ENCODE results near the gene UBR7. TPM values are rescaled to one million over a fixed set of nuclear protein-coding genes. Genes with fewer than 3 reads are reported as not detected.

Gene UBR7
- total RNA-seq, 1 donor from 2014 or later: 7.9 TPM

DNA sequence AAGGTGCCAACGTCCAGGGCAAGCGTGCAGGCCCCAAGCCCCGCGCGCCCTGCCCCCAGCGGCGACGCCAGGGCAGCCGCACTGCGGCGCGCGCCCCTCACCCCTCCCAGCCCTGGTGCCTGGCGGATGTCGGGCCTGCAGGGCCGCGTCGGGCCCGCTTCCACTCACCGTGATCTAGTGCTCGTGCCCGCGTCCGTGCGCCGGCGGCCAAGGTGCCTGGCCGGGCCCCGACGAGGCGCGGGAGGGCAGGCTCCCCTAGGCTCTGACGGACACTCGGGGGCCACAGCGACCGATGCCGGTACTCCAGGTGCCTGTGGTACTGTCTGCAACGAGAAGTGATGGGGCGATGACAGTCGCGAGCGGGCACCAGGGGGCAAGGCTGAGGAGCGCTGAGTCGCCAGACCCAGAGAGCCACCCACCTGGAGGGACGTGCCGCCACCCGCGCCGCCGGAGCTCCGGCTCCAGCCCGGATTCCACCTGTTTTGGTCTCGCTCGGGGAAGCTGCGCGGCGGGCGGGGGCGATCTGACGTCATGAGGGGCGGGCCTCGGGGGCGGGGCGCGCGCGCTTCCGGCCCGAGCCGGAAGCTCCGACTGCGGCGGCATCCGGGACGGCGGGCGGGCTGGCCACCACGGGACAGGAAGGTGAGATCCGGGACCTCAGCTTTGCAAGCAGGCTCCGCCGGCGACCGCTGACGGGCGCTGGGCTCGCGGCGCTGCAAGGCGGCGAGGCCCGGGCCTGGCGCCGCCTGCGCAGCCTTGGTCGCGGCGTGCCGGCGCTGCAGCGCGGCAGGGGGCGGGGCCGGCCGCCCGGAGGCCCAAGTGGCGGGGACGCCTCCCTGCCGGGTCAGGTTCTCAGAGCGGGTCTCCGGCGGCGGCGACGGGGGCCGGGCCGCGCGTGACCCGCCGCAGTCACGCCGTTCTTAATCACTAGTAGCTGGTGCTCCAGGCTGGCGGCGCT, 22.4 kb upstream of the UBR7 start, which contains the start of the genes LYSET and MOAP1:
LYSET (plus strand) TSS at position 927 of the 958 bp plus-strand sequence. CDS start 89 bp downstream, outside the sequence.
MOAP1 (minus strand) TSS at position 507 of the 958 bp plus-strand sequence. CDS start 655 bp downstream, outside the sequence.
- TF ChIP-seq, protein P1, sequence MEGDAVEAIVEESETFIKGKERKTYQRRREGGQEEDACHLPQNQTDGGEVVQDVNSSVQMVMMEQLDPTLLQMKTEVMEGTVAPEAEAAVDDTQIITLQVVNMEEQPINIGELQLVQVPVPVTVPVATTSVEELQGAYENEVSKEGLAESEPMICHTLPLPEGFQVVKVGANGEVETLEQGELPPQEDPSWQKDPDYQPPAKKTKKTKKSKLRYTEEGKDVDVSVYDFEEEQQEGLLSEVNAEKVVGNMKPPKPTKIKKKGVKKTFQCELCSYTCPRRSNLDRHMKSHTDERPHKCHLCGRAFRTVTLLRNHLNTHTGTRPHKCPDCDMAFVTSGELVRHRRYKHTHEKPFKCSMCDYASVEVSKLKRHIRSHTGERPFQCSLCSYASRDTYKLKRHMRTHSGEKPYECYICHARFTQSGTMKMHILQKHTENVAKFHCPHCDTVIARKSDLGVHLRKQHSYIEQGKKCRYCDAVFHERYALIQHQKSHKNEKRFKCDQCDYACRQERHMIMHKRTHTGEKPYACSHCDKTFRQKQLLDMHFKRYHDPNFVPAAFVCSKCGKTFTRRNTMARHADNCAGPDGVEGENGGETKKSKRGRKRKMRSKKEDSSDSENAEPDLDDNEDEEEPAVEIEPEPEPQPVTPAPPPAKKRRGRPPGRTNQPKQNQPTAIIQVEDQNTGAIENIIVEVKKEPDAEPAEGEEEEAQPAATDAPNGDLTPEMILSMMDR (IDR thresholded peaks at IDR 0.05; ENCODE audit: insufficient read depth, low read length, severe bottlenecking): peak; percentile 18
- FAIRE-seq (no peak), DNase-seq (ENCODE audit: low read depth) (peak; percentile 69)

DNA sequence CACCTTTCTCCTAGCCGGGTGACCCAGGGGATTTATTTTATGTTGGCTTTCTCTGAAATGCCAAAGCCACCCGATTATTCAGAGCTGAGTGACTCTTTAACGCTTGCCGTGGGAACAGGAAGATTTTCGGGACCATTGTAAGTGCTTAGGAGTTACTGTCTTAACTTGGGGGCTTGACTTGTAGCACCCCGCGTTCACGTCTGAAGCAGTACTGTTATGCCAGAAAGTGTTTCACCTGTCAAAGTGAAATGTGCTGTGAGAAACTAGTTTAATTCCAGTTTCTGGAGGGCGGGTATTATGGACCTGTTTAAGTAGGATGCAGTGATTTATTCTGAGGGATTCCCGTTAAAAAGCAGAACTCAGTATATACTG, 21.7 kb upstream of the UBR7 start:
- peak overlapping the region; percentile 81 for H3K4me3 ChIP-seq (ENCODE audit: low read depth, low read length)
- peaks cover 4% of the 10 kb centered on the region for H3K36me3 ChIP-seq (ENCODE audit: control insufficient read depth, insufficient read depth, low read length)
- DNase-seq (ENCODE audit: low read depth) (no peak), FAIRE-seq (no peak)
- H3K27me3 ChIP-seq (ENCODE audit: control insufficient read depth, insufficient read depth, low read length): no peaks in the 10 kb centered on the region
- TF ChIP-seq, protein P1 (IDR thresholded peaks at IDR 0.05; ENCODE audit: insufficient read depth, low read length, severe bottlenecking): no peak

More for the DNA sequence above, 22.4 kb upstream of the UBR7 start, which contains the start of the genes LYSET and MOAP1:
- H3K36me3 ChIP-seq (ENCODE audit: control insufficient read depth, insufficient read depth, low read length): peaks cover 4% of the 10 kb centered on the region
- H3K27me3 ChIP-seq (ENCODE audit: control insufficient read depth, insufficient read depth, low read length): no peaks in the 10 kb centered on the region
- peak within 1 kb of the TSS; percentile 81 for H3K4me3 ChIP-seq (ENCODE audit: low read depth, low read length)

DNA sequence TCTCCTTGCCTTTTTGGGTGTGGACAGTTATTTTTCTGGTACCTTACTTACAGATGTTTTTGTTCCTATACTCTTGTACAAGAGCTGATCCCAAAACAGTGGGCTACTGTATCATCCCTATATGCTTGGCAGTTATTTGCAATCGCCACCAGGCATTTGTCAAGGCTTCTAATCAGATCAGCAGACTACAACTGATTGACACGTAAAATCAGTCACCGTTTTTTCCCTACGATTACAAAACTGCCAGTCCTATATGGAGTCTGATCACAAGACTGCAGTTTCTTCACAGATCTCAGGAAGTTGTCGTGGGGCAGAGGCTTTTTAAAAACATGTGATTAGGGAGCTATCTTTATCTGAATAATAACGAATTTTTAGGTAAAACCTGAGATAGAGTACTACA, 20.6 kb upstream of the UBR7 start:
- H3K36me3 ChIP-seq (ENCODE audit: control insufficient read depth, insufficient read depth, low read length): peaks cover 4% of the 10 kb centered on the region
- FAIRE-seq (no peak), DNase-seq (ENCODE audit: low read depth) (peak; percentile 23)
- H3K27me3 ChIP-seq (ENCODE audit: control insufficient read depth, insufficient read depth, low read length): no peaks in the 10 kb centered on the region
- TF ChIP-seq, protein P1 (IDR thresholded peaks at IDR 0.05; ENCODE audit: insufficient read depth, low read length, severe bottlenecking): no peak
- H3K4me3 ChIP-seq (ENCODE audit: low read depth, low read length): no peak overlapping the region

DNA sequence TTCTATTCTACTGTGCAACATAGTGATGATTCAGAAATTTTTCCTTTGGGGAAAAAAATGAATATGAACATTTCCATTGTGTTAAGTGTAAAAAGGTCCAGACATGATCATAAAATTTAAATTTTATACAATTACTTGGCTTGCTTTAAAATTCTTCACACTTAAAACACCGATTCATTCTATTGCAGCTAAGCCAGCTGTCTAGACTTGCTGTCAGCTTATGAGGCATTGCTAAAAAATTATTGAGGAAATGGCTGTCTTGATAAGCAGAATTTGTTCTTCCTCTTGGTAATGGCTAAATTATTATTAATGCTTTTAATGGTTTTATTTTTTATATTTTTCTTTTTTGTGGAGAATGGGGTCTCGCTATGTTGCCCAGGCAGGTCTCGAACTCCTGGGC, 20.1 kb upstream of the UBR7 start:
- H3K4me3 ChIP-seq (ENCODE audit: low read depth, low read length): no peak overlapping the region
- peak; percentile 68 for DNase-seq (ENCODE audit: low read depth)
- no peaks in the 10 kb centered on the region for H3K27me3 ChIP-seq (ENCODE audit: control insufficient read depth, insufficient read depth, low read length)
- FAIRE-seq: no peak
- TF ChIP-seq, protein P1 (IDR thresholded peaks at IDR 0.05; ENCODE audit: insufficient read depth, low read length, severe bottlenecking): no peak
- peaks cover 4% of the 10 kb centered on the region for H3K36me3 ChIP-seq (ENCODE audit: control insufficient read depth, insufficient read depth, low read length)

DNA sequence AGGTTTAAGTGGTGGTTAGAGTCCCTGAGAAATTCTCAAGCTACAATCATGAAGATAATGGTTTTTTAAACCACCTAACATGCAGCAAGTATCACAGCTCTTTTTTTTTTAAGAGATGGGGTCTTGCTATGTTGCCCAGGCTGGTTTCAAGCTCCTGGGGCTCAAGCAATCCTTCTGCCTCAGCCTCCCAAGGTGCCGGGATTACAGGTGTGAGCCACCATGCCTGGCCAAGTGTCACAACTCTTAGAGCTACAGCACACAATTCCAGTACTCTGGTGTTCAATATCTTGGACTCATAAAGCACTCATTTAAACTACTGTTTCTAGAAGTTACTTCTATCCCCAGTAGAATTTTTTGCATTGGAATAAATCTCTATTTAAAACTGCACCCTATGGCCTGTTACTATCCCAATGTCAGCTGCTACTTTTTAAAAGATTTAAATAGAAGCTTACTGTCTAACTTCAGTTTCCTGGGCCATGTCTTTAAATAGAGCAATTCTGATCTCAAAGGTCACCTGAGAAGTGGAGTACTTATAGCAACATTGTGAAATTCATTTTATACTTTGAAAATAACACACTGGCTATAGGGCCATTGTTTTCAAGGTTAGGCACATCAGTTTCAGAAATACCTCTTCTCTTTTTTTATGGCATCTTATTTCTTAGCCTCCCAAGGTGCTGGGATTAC, 11.6 kb upstream of the UBR7 start:
- TF ChIP-seq, protein P1 (IDR thresholded peaks at IDR 0.05; ENCODE audit: insufficient read depth, low read length, severe bottlenecking): no peak
- FAIRE-seq (no peak), DNase-seq (ENCODE audit: low read depth) (no peak)
- no peak overlapping the region for H3K4me3 ChIP-seq (ENCODE audit: low read depth, low read length)
- H3K27me3 ChIP-seq (ENCODE audit: control insufficient read depth, insufficient read depth, low read length): no peaks in the 10 kb centered on the region
- H3K36me3 ChIP-seq (ENCODE audit: control insufficient read depth, insufficient read depth, low read length): no peaks in the 10 kb centered on the region
